Body of pancreas (tissue), 4 donors: Measurements from ENCODE around the gene BMP7.

Source experiments
- CTCF ChIP-seq, 7 experiments: fragments of 450-650 bp in 4 of 7; fragments of 200-600 bp in 3 of 7; sonication (generic) in 3 of 7; IDR thresholded peaks; one replicate each; pipeline ENCODE4 v1.5.1; 2016 to 2019; ENCODE audit warnings: antibody characterized with exemption in 7 of 7
- POLR2A ChIP-seq, 3 donors: fragments of 450-650 bp; IDR thresholded peaks; one replicate each; pipeline ENCODE4 v1.6.1; 2016; ENCODE audit warnings: antibody characterized with exemption in 3 of 3, mild to moderate bottlenecking in 2 of 3

GRCh38 chr20:57310821-57311514, 44.5 kb upstream of the BMP7 start:
- TF ChIP-seq CTCF (IDR thresholded peaks at IDR 0.05) (no peak), POLR2A (IDR thresholded peaks at IDR 0.05) (no peak)
